Measurements from ENCODE around the gene FAM53C.

The FAM53C gene

GRCh38 chr5:138334867-138335447, 3.1 kb upstream of the FAM53C start:
- FAIRE-seq (no peak), DNase-seq (ENCODE audit: insufficient read length, low spot score) (no peak)
- no peak for TF ChIP-seq POLR2AphosphoS5 (IDR thresholded peaks at IDR 0.05; ENCODE audit: low read depth, low read length)
- TF ChIP-seq TAF1 (IDR thresholded peaks at IDR 0.05; ENCODE audit: low read depth, low read length), result no peak
- no peak for TF ChIP-seq POU2F2 (IDR thresholded peaks at IDR 0.05; ENCODE audit: low read depth, low read length)
- no peak for TF ChIP-seq POLR2A (IDR thresholded peaks at IDR 0.05; ENCODE audit: low read depth, low read length)
- no peak for TF ChIP-seq PAX5 (IDR thresholded peaks at IDR 0.05; ENCODE audit: insufficient read depth, low read length, severe bottlenecking)
- TF ChIP-seq SPI1 (IDR thresholded peaks at IDR 0.05; ENCODE audit: low read depth, low read length), result no peak

DNA sequence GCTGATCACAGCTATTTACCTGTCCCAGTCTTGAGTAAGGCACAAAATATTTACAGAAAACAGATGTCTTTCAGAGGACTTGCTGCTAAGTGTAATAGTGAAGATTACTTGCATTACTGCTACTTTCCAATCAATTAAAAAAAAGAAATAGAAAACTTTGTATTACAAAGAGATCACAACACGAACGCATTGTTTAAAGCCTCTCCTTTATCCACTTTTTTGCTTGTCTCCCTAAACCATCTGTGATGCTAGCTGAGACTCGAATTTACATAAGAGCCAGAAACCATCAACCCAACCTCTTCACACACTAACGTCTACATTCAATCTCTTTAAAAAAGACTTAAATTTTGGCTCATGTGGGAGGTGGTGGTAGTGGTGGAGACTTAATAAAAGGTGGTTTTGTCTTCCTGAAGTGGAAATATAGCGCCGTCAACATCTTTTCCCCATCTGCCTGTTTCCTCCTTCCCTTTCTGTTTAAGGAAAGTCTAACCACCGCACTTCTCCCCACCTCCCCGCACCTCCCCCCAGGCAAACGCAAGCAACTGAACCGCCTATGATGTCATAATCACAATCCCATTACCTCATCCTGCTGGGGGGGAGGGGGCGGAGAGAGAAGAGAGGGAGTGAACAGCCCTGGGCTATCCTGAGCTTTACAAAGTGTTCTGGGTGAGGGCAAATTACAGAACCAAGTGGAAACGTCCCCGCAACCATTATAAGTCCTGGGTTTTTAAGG, 948 bp upstream of the FAM53C start:
- no peak for FAIRE-seq
- peak; percentile 38; the same call in 1 of the 2 replicates for TF ChIP-seq POU2F2 (IDR thresholded peaks at IDR 0.05; ENCODE audit: low read depth, low read length)
- no peak for TF ChIP-seq TAF1 (IDR thresholded peaks at IDR 0.05; ENCODE audit: low read depth, low read length)
- peak; percentile 28 for TF ChIP-seq PAX5 (IDR thresholded peaks at IDR 0.05; ENCODE audit: insufficient read depth, low read length, severe bottlenecking)
- no peak for DNase-seq (ENCODE audit: insufficient read length, low spot score)

GRCh38 chr5:138338411-138339090, 485 bp downstream of the FAM53C start:
- DNase-seq (ENCODE audit: insufficient read length, low spot score) (no peak), FAIRE-seq (no peak)
- TF ChIP-seq POU2F2 (IDR thresholded peaks at IDR 0.05; ENCODE audit: low read depth, low read length) (0 out of 2 replicates have a peak, but pooled peaks have one; percentile 36), TAF1 (IDR thresholded peaks at IDR 0.05; ENCODE audit: low read depth, low read length) (no peak), PAX5 (IDR thresholded peaks at IDR 0.05; ENCODE audit: insufficient read depth, low read length, severe bottlenecking) (no peak), POLR2AphosphoS5 (IDR thresholded peaks at IDR 0.05; ENCODE audit: low read depth, low read length) (no peak), POLR2A (IDR thresholded peaks at IDR 0.05; ENCODE audit: low read depth, low read length) (0 out of 2 replicates have a peak, but pooled peaks have one; percentile 8), SPI1 (IDR thresholded peaks at IDR 0.05; ENCODE audit: low read depth, low read length) (no peak)

DNA sequence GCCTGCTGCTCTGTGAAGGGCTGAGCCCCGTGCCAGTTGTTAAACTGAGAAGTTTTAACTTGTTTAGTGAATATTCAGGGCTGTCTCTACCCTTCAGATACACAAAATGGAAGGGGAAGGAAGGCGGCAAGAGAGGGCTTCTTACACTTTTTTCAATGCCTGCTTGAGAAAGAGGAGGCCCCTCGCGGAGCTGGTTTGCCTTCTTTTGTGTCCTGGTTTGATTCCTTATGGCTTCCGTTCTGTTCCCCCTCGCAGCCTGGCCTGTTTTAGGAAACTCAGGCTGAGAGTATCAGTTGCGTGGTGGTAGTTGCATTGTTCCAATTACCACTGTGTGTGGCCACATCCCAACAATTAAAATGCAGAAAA, 1.0 kb downstream of the FAM53C start:
- DNase-seq (ENCODE audit: insufficient read length, low spot score) (no peak), FAIRE-seq (peak; percentile 50)
- TF ChIP-seq SPI1 (IDR thresholded peaks at IDR 0.05; ENCODE audit: low read depth, low read length), result no peak
- no peak for TF ChIP-seq POLR2AphosphoS5 (IDR thresholded peaks at IDR 0.05; ENCODE audit: low read depth, low read length)
- no peak for TF ChIP-seq POU2F2 (IDR thresholded peaks at IDR 0.05; ENCODE audit: low read depth, low read length)
- no peak for TF ChIP-seq POLR2A (IDR thresholded peaks at IDR 0.05; ENCODE audit: low read depth, low read length)
- no peak for TF ChIP-seq PAX5 (IDR thresholded peaks at IDR 0.05; ENCODE audit: insufficient read depth, low read length, severe bottlenecking)
- no peak for TF ChIP-seq TAF1 (IDR thresholded peaks at IDR 0.05; ENCODE audit: low read depth, low read length)

DNA sequence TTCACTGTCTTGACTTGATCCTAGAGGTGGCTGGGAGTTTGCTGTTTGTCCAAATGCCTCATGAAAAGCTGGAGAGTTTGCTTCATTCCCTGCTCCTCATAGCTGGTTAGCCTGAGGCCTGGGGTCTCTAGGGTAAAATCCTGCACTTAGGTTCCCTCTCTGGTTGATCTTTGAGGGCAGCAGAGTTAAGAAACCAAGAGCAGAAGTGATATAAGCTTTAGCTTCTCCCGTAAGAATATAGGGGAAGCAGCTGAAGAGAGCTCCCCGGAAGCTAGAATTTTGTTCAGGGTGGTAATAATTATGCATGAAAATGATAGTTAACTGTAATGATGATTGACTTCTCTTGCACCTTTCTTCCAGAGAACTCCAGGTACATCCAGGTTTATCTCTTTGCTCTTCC, 1.4 kb downstream of the FAM53C start:
- FAIRE-seq, result no peak
- no peak for DNase-seq (ENCODE audit: insufficient read length, low spot score)
- TF ChIP-seq SPI1 (IDR thresholded peaks at IDR 0.05; ENCODE audit: low read depth, low read length) (0 out of 2 replicates have a peak, but pooled peaks have one; percentile 19), POLR2AphosphoS5 (IDR thresholded peaks at IDR 0.05; ENCODE audit: low read depth, low read length) (no peak)

DNA sequence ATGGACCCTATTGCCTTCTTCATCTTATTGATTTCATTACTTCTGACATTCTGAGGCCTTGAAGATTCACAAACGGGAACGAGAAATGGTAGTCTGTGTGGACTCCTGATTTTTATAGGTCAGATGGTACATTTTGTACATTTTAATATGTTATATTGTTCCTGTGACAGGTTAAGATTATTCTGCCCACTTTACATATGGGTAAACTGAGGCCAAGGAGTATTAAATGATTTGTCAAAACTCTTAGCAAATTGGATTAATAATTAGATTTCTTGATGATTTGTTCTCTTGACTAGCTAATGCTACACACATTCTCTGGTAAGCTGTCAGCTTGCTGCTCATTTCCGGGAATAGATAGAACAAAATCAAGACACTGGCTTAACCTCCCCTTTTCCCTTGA, 1.9 kb downstream of the FAM53C start:
- FAIRE-seq, result no peak
- TF ChIP-seq SPI1 (IDR thresholded peaks at IDR 0.05; ENCODE audit: low read depth, low read length) (no peak), POU2F2 (IDR thresholded peaks at IDR 0.05; ENCODE audit: low read depth, low read length) (no peak), TAF1 (IDR thresholded peaks at IDR 0.05; ENCODE audit: low read depth, low read length) (no peak), POLR2AphosphoS5 (IDR thresholded peaks at IDR 0.05; ENCODE audit: low read depth, low read length) (no peak), PAX5 (IDR thresholded peaks at IDR 0.05; ENCODE audit: insufficient read depth, low read length, severe bottlenecking) (no peak), POLR2A (IDR thresholded peaks at IDR 0.05; ENCODE audit: low read depth, low read length) (no peak)
- DNase-seq (ENCODE audit: insufficient read length, low spot score), result no peak

- TF ChIP-seq POLR2A (IDR thresholded peaks at IDR 0.05; ENCODE audit: low read depth, low read length) (no peak), POU2F2 (IDR thresholded peaks at IDR 0.05; ENCODE audit: low read depth, low read length) (no peak), PAX5 (IDR thresholded peaks at IDR 0.05; ENCODE audit: insufficient read depth, low read length, severe bottlenecking) (no peak), TAF1 (IDR thresholded peaks at IDR 0.05; ENCODE audit: low read depth, low read length) (no peak), SPI1 (IDR thresholded peaks at IDR 0.05; ENCODE audit: low read depth, low read length) (no peak), POLR2AphosphoS5 (IDR thresholded peaks at IDR 0.05; ENCODE audit: low read depth, low read length) (no peak)
- DNase-seq (ENCODE audit: insufficient read length, low spot score) (no peak), FAIRE-seq (no peak)
Observed at GRCh38 chr5:138344887-138345622, 7.0 kb downstream of the FAM53C start.

DNA sequence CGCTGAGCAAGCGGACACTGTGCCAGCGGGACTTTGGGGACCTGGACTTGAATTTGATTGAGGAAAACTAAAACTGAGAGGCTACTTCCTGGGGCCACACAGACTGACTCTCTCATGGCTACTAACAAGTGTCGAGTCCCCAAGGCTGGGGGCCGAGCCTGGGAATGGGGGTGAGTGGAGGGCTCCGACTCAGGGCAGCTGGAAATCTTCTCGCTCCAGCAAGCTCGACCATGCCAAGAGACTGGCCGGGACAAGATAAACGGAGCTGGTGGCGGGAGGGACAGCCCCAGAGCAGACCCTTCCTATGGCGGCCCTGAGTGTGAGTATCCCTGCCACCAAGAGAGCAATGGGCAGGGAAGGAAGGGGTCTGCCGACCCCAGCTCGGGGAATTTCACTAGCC, 8.8 kb downstream of the FAM53C start:
- FAIRE-seq (no peak), DNase-seq (ENCODE audit: insufficient read length, low spot score) (no peak)
- TF ChIP-seq TAF1 (IDR thresholded peaks at IDR 0.05; ENCODE audit: low read depth, low read length) (no peak), POLR2A (IDR thresholded peaks at IDR 0.05; ENCODE audit: low read depth, low read length) (0 out of 2 replicates have a peak, but pooled peaks have one; percentile 26), PAX5 (IDR thresholded peaks at IDR 0.05; ENCODE audit: insufficient read depth, low read length, severe bottlenecking) (no peak), POLR2AphosphoS5 (IDR thresholded peaks at IDR 0.05; ENCODE audit: low read depth, low read length) (no peak), POU2F2 (IDR thresholded peaks at IDR 0.05; ENCODE audit: low read depth, low read length) (no peak), SPI1 (IDR thresholded peaks at IDR 0.05; ENCODE audit: low read depth, low read length) (no peak)
